ENCODE results near the gene KIAA0232.

- no peak for TF ChIP-seq GMEB1 (CRISPR knock-in tag; IDR thresholded peaks at IDR 0.05)
- TF ChIP-seq DIDO1 (tag; IDR thresholded peaks at IDR 0.05; ENCODE audit: low read depth): no peak
- no peak for TF ChIP-seq ZNF395 (CRISPR knock-in tag; IDR thresholded peaks at IDR 0.05)
- TF ChIP-seq EZH2 (IDR thresholded peaks at IDR 0.05; ENCODE audit: borderline replicate concordance, low read depth, low read length): no peak
- TF ChIP-seq TCF3 (CRISPR knock-in tag; IDR thresholded peaks at IDR 0.05): peak; percentile 31; the same call in 1 of the 2 replicates
- TF ChIP-seq CTCF (IDR thresholded peaks at IDR 0.05 in 2 of 3, conservative IDR thresholded peaks at IDR 0.05 in 1 of 3; ENCODE audit: insufficient read depth in 2 of 3, low read depth in 1 of 3, low read length in 3 of 3): peak; percentile 32 to 62 (median 53); a peak in 5 of 6 replicates
- TF ChIP-seq SMAD4 (CRISPR knock-in tag; conservative IDR thresholded peaks at IDR 0.05): peak; percentile 59
- no peak; the same call in 1 of the 2 replicates for TF ChIP-seq MAX (CRISPR knock-in tag; IDR thresholded peaks at IDR 0.05)
- TF ChIP-seq PTBP1 (IDR thresholded peaks at IDR 0.05; ENCODE audit: low read depth, low read length): no peak
- peak in 1 of 2 experiments; percentile 42 for TF ChIP-seq E2F6 (IDR thresholded peaks at IDR 0.05; ENCODE audit: borderline replicate concordance in 1 of 2, extremely low read depth in 1 of 2, insufficient read depth in 1 of 2, insufficient read length in 1 of 2, low read depth in 1 of 2, low read length in 1 of 2, poor library complexity in 1 of 2, severe bottlenecking in 1 of 2)
- TF ChIP-seq ERF (CRISPR knock-in tag; IDR thresholded peaks at IDR 0.05): no peak
- TF ChIP-seq EP300 (IDR thresholded peaks at IDR 0.05; ENCODE audit: low read length): no peak; the same call in 1 of the 2 replicates
- TF ChIP-seq TCF7L2 (IDR thresholded peaks at IDR 0.05; ENCODE audit: low read depth, low read length): no peak
- no peak for TF ChIP-seq HSF4 (CRISPR knock-in tag; IDR thresholded peaks at IDR 0.05; ENCODE audit: borderline replicate concordance)
Measured at GRCh38 chr4:6892190-6892908, 109.8 kb downstream of the KIAA0232 start.

Measured in K562 (cell line).